Nephron progenitor cell (in vitro differentiated cells): ENCODE data around the gene PLXNA1.

Experiments used
- DNase-seq: peaks from one replicate; pipeline ENCODE4 v3.0.0; 2021
- H3K27ac Mint-ChIP-seq: 2 replicates; pipeline ENCODE4 v1.8.0; 2021; ENCODE audit warnings: mild to moderate bottlenecking, moderate library complexity, mixed read lengths
- H3K27me3 Mint-ChIP-seq: 2 replicates; pipeline ENCODE4 v1.8.0; 2021; ENCODE audit warnings: mild to moderate bottlenecking, low read depth, mixed read lengths; ENCODE audit not compliant: poor library complexity
- H3K36me3 Mint-ChIP-seq: 2 replicates; pipeline ENCODE4 v1.8.0; 2021; ENCODE audit warnings: low read depth, mixed read lengths
- H3K4me1 Mint-ChIP-seq: 2 replicates; pipeline ENCODE4 v1.8.0; 2021; ENCODE audit warnings: mixed read lengths
- H3K4me3 Mint-ChIP-seq: 2 replicates; pipeline ENCODE4 v1.8.0; 2021; ENCODE audit warnings: mild to moderate bottlenecking, moderate library complexity, mixed read lengths
- H3K9me3 Mint-ChIP-seq: 2 replicates; pipeline ENCODE4 v1.8.0; 2021; ENCODE audit warnings: mild to moderate bottlenecking, moderate library complexity, mixed read lengths
- TF ChIP-seq, protein P1 (sequence below): fragments of 200-600 bp; sonication (generic); IDR thresholded peaks from 2 replicates; pipeline ENCODE4 v1.5.0; 2021; ENCODE audit warnings: antibody characterized with exemption

The PLXNA1 gene

GRCh38 chr3:126937533-126937932, 45.4 kb upstream of the PLXNA1 start:
- Mint-ChIP-seq H3K27me3 (peaks cover 12% of the 10 kb centered on the region), H3K4me3 (no peak overlapping the region), H3K36me3 (no peaks in the 10 kb centered on the region), H3K9me3 (no peaks in the 10 kb centered on the region), H3K4me1 (peaks cover 52% of the 10 kb centered on the region), H3K27ac (no peak overlapping the region)
- no peak for DNase-seq
- TF ChIP-seq, protein P1, sequence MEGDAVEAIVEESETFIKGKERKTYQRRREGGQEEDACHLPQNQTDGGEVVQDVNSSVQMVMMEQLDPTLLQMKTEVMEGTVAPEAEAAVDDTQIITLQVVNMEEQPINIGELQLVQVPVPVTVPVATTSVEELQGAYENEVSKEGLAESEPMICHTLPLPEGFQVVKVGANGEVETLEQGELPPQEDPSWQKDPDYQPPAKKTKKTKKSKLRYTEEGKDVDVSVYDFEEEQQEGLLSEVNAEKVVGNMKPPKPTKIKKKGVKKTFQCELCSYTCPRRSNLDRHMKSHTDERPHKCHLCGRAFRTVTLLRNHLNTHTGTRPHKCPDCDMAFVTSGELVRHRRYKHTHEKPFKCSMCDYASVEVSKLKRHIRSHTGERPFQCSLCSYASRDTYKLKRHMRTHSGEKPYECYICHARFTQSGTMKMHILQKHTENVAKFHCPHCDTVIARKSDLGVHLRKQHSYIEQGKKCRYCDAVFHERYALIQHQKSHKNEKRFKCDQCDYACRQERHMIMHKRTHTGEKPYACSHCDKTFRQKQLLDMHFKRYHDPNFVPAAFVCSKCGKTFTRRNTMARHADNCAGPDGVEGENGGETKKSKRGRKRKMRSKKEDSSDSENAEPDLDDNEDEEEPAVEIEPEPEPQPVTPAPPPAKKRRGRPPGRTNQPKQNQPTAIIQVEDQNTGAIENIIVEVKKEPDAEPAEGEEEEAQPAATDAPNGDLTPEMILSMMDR: no peak

DNA sequence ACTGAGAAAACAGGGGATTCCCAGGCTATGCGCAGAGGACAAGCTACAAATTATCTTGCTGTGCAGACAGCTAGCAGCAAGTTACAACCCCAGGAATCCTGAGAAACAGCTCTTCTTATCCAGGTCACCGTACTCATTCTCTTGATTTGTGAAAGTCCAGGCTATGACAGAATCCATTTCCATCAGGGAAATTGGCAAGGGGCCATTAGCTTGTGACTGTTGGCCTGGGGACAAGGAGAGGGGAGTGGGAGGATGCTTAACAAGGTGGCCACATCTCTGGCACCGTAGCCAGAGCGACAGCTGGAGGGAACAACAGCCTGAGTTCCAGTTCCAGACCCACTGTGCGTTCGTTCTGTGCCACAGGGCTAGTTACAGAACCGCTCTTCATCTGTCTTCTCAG, 44.9 kb upstream of the PLXNA1 start:
- Mint-ChIP-seq H3K27ac (no peak overlapping the region), H3K4me1 (peaks cover 47% of the 10 kb centered on the region)

GRCh38 chr3:126938520-126939337, 44.2 kb upstream of the PLXNA1 start:
- TF ChIP-seq, protein P1: no peak
- Mint-ChIP-seq H3K9me3 (no peaks in the 10 kb centered on the region), H3K27ac (no peak overlapping the region)

More for the DNA sequence above, 44.9 kb upstream of the PLXNA1 start:
- DNase-seq: no peak
- H3K36me3 Mint-ChIP-seq: no peaks in the 10 kb centered on the region
- no peak overlapping the region for H3K4me3 Mint-ChIP-seq
- H3K9me3 Mint-ChIP-seq: no peaks in the 10 kb centered on the region
- TF ChIP-seq, protein P1: no peak
- H3K27me3 Mint-ChIP-seq: peaks cover 12% of the 10 kb centered on the region

DNA sequence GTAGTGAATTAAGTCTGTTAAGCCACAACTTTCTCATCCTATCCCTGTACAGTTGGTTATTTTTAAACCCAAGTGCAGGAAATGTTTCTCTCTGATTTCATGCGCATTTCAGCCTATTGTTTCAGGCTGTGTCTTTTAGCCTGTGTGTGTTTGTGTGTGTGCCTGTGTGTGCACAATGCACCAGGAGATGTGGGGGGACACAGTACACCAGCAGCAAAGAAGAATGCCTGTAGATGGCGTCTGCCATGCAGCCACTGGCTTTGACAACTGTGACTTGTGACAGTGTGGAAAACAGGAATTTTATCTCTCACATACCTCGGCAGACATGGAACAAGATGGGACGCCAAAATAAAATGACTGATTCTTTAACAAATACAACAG, 43.6 kb upstream of the PLXNA1 start:
- Mint-ChIP-seq H3K27me3 (peaks cover 8% of the 10 kb centered on the region), H3K27ac (no peak overlapping the region), H3K4me3 (no peak overlapping the region), H3K9me3 (no peaks in the 10 kb centered on the region), H3K36me3 (no peaks in the 10 kb centered on the region), H3K4me1 (peaks cover 34% of the 10 kb centered on the region)
- TF ChIP-seq, protein P1: no peak
- no peak for DNase-seq

More at GRCh38 chr3:126938520-126939337, 44.2 kb upstream of the PLXNA1 start:
- peaks cover 40% of the 10 kb centered on the region for H3K4me1 Mint-ChIP-seq
- no peaks in the 10 kb centered on the region for H3K36me3 Mint-ChIP-seq
- DNase-seq: no peak
- H3K4me3 Mint-ChIP-seq: no peak overlapping the region
- H3K27me3 Mint-ChIP-seq: peaks cover 8% of the 10 kb centered on the region

DNA sequence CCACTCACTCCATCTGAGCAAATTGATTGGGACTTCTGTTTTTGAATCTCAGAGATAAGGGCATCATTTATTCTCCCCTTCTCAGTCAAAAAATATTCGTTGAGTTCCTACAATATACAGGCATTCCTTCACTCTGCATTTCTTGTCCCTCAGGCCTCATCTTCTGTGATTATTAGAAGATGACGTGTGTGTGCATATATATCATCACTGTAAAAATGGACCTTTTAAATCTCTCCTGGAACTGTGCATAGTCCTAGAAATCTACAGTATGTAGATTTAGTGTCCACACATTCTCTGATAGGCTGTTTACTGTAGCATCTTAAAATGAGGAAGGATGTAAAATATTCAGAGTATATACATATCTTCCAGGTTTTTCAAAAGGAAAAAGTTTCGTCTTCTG, 43.2 kb upstream of the PLXNA1 start:
- H3K36me3 Mint-ChIP-seq: no peaks in the 10 kb centered on the region
- H3K4me1 Mint-ChIP-seq: peaks cover 34% of the 10 kb centered on the region
- no peak overlapping the region for H3K27ac Mint-ChIP-seq
- no peak for DNase-seq
- H3K27me3 Mint-ChIP-seq: peaks cover 8% of the 10 kb centered on the region
- H3K9me3 Mint-ChIP-seq: no peaks in the 10 kb centered on the region
- H3K4me3 Mint-ChIP-seq: no peak overlapping the region
- TF ChIP-seq, protein P1: no peak
